Astrocyte (in vitro differentiated cells and primary cell): ENCODE measurements around the gene DDC.

Experiments used
- CTCF ChIP-seq: IDR thresholded peaks from 2 replicates; pipeline ENCODE4 v1.5.1; 2011; ENCODE audit warnings: low read depth, mild to moderate bottlenecking, inconsistent platforms, low read length, moderate library complexity; ENCODE audit not compliant: insufficient read depth
- EZH2 ChIP-seq: IDR thresholded peaks from 2 replicates; pipeline ENCODE4 v1.6.1; 2012; ENCODE audit warnings: mild to moderate bottlenecking, low read length, inconsistent platforms; ENCODE audit not compliant: insufficient read depth

- TF ChIP-seq EZH2 (no peak), CTCF (no peak)
Observed at GRCh38 chr7:50560865-50561351, 4.3 kb downstream of the DDC start.
